ENCODE results near the gene KATNA1. TPM values are rescaled to one million over a fixed set of nuclear protein-coding genes. Genes with fewer than 3 reads are reported as not detected.

KATNA1 gene
- total RNA-seq, 1 donor from 2014 or later, result 14.3 TPM

GRCh38 chr6:149614337-149614736, 34.2 kb downstream of the KATNA1 start:
- peaks cover 7% of the 10 kb centered on the region for H3K9me3 Mint-ChIP-seq (ENCODE audit: low read depth)
- H3K4me1 Mint-ChIP-seq (ENCODE audit: low read depth), result peaks cover 3% of the 10 kb centered on the region
- TF ChIP-seq CTCF (IDR thresholded peaks at IDR 0.05; ENCODE audit: unreplicated experiment), result no peak
- no peak overlapping the region for H3K27ac Mint-ChIP-seq
- no peak for DNase-seq (ENCODE audit: low spot score, unreplicated experiment)
- no peak overlapping the region for H3K4me3 Mint-ChIP-seq (ENCODE audit: low read depth)
- H3K27me3 Mint-ChIP-seq, result no peaks in the 10 kb centered on the region
- peaks cover 32% of the 10 kb centered on the region for H3K36me3 Mint-ChIP-seq (ENCODE audit: insufficient read depth)

GRCh38 chr6:149608381-149608982, 40.0 kb downstream of the KATNA1 start:
- Mint-ChIP-seq H3K27me3 (no peaks in the 10 kb centered on the region), H3K4me1 (ENCODE audit: low read depth) (no peaks in the 10 kb centered on the region), H3K27ac (no peak overlapping the region), H3K36me3 (ENCODE audit: insufficient read depth) (peaks cover 16% of the 10 kb centered on the region), H3K4me3 (ENCODE audit: low read depth) (no peak overlapping the region), H3K9me3 (ENCODE audit: low read depth) (peaks cover 7% of the 10 kb centered on the region)
- TF ChIP-seq CTCF (IDR thresholded peaks at IDR 0.05; ENCODE audit: unreplicated experiment), result no peak
- no peak for DNase-seq (ENCODE audit: low spot score, unreplicated experiment)

GRCh38 chr6:149600508-149600907, 48.0 kb downstream of the KATNA1 start:
- Mint-ChIP-seq H3K9me3 (ENCODE audit: low read depth) (no peaks in the 10 kb centered on the region), H3K4me1 (ENCODE audit: low read depth) (no peaks in the 10 kb centered on the region), H3K4me3 (ENCODE audit: low read depth) (no peak overlapping the region), H3K36me3 (ENCODE audit: insufficient read depth) (peaks cover 11% of the 10 kb centered on the region), H3K27me3 (no peaks in the 10 kb centered on the region), H3K27ac (no peak overlapping the region)
- no peak for TF ChIP-seq CTCF (IDR thresholded peaks at IDR 0.05; ENCODE audit: unreplicated experiment)
- DNase-seq (ENCODE audit: low spot score, unreplicated experiment), result no peak

GRCh38 chr6:149593408-149593807, 55.1 kb downstream of the KATNA1 start:
- H3K27me3 Mint-ChIP-seq, result no peaks in the 10 kb centered on the region
- TF ChIP-seq CTCF (IDR thresholded peaks at IDR 0.05; ENCODE audit: unreplicated experiment), result no peak
- peaks cover 15% of the 10 kb centered on the region for H3K36me3 Mint-ChIP-seq (ENCODE audit: insufficient read depth)
- DNase-seq (ENCODE audit: low spot score, unreplicated experiment), result no peak
- no peaks in the 10 kb centered on the region for H3K9me3 Mint-ChIP-seq (ENCODE audit: low read depth)
- no peak overlapping the region for H3K27ac Mint-ChIP-seq
- H3K4me3 Mint-ChIP-seq (ENCODE audit: low read depth), result no peak overlapping the region
- H3K4me1 Mint-ChIP-seq (ENCODE audit: low read depth), result no peaks in the 10 kb centered on the region

GRCh38 chr6:149592983-149593382, 55.5 kb downstream of the KATNA1 start:
- DNase-seq (ENCODE audit: low spot score, unreplicated experiment), result no peak
- H3K27me3 Mint-ChIP-seq, result no peaks in the 10 kb centered on the region
- no peak overlapping the region for H3K4me3 Mint-ChIP-seq (ENCODE audit: low read depth)
- no peak for TF ChIP-seq CTCF (IDR thresholded peaks at IDR 0.05; ENCODE audit: unreplicated experiment)
- H3K9me3 Mint-ChIP-seq (ENCODE audit: low read depth), result no peaks in the 10 kb centered on the region
- peaks cover 15% of the 10 kb centered on the region for H3K36me3 Mint-ChIP-seq (ENCODE audit: insufficient read depth)
- no peaks in the 10 kb centered on the region for H3K4me1 Mint-ChIP-seq (ENCODE audit: low read depth)
- no peak overlapping the region for H3K27ac Mint-ChIP-seq

Data from progenitor cell of endocrine pancreas (in vitro differentiated cells).